Lower lobe of right lung (tissue), 2 donors: ENCODE results near the gene BRD7. TPM values are rescaled to one million over a fixed set of nuclear protein-coding genes. Genes with fewer than 3 reads are reported as not detected.

Experiments
- ATAC-seq, 2 donors: fragments of 200-7000 bp; cut with Tn5 transposase; one replicate each; pipeline ENCODE4 v1.9.1; 2020 to 2022; ENCODE audit warnings: mild to moderate bottlenecking in 2 of 2, moderate library complexity in 2 of 2
- DNase-seq: peaks from one replicate; pipeline ENCODE4 v3.0.0-alpha.2; 2020
- H3K27ac ChIP-seq: fragments of 200-600 bp; one replicate; pipeline ENCODE4 v1.8.0; 2022
- H3K27me3 ChIP-seq: fragments of 200-600 bp; one replicate; pipeline ENCODE4 v1.8.0; 2022; ENCODE audit warnings: low read depth
- H3K36me3 ChIP-seq: fragments of 200-600 bp; one replicate; pipeline ENCODE4 v1.8.0; 2022; ENCODE audit warnings: mild to moderate bottlenecking
- H3K4me1 ChIP-seq: fragments of 200-600 bp; one replicate; pipeline ENCODE4 v1.8.0; 2022
- H3K4me3 ChIP-seq: fragments of 200-600 bp; one replicate; pipeline ENCODE4 v1.8.0; 2022; ENCODE audit warnings: mild to moderate bottlenecking
- H3K9me3 ChIP-seq: fragments of 200-600 bp; one replicate; pipeline ENCODE4 v1.8.0; 2022
- intact Hi-C: fragments of 100-400 bp; cut with DNase I; formaldehyde crosslinking; loops from one replicate; pipeline ENCODE4 v1.11.0; 2022
- total RNA-seq: library from RNA; stranded (reverse); fragmentation: NEBNext Ultra II Directional; extraction: Animal tissue kit (Norgen Biotek cat#: 25700); gene quantifications from one replicate; pipeline ENCODE4 v1.2.1, GENCODE V29; 2021
- TF ChIP-seq, protein P1 (sequence below): fragments of 200-600 bp; IDR thresholded peaks from one replicate; pipeline ENCODE4 v1.8.0; 2022; ENCODE audit warnings: antibody characterized with exemption, mild to moderate bottlenecking
- donor health status: DM: no; HTN: yes; CAD: no; lungs with severe emphysema.

BRD7 gene
- total RNA-seq, 1 donor from 2014 or later, result 76.3 TPM

DNA sequence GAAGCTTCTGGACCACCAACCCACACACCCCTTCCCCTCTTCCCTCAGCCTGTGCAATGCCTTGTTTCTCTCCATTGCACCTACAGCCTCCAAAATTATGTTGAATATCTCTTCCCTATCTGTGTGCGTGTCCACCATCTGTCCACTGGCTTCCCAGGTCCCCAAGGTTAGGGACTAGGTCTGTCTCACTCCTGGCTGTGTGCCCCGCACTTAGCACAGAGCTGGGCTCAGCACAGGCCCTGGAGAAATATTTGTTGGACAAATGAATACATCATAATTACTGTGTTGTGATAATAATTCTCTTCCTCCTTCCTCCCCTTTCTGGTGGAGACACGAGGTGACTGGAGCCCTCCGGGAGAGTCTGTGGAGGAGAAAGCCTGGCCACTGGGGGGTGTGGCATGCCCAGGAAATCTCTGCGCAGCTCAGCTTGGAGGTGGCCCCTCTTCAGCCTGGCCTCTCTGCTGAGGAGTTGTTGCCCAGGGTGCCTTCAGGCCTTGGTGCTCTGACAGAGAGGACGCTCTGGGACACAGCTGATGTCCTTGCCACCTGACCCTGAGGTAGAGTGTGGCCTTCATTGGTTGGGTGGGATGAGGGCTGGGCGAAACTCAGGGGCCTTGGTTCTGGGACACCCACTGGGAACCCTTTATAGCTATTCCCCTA lies 3.3 kb upstream of the BRD7 start:
- Histone ChIP-seq H3K4me3 (no peak overlapping the region), H3K9me3 (no peaks in the 10 kb centered on the region), H3K27me3 (no peaks in the 10 kb centered on the region), H3K4me1 (peaks cover 9% of the 10 kb centered on the region), H3K36me3 (no peaks in the 10 kb centered on the region), H3K27ac (no peak overlapping the region)
- DNase-seq, result no peak
- ATAC-seq, result no peak
- TF ChIP-seq, protein P1, sequence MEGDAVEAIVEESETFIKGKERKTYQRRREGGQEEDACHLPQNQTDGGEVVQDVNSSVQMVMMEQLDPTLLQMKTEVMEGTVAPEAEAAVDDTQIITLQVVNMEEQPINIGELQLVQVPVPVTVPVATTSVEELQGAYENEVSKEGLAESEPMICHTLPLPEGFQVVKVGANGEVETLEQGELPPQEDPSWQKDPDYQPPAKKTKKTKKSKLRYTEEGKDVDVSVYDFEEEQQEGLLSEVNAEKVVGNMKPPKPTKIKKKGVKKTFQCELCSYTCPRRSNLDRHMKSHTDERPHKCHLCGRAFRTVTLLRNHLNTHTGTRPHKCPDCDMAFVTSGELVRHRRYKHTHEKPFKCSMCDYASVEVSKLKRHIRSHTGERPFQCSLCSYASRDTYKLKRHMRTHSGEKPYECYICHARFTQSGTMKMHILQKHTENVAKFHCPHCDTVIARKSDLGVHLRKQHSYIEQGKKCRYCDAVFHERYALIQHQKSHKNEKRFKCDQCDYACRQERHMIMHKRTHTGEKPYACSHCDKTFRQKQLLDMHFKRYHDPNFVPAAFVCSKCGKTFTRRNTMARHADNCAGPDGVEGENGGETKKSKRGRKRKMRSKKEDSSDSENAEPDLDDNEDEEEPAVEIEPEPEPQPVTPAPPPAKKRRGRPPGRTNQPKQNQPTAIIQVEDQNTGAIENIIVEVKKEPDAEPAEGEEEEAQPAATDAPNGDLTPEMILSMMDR, result peak; percentile 14
- intact Hi-C loops, result no loop called here

DNA sequence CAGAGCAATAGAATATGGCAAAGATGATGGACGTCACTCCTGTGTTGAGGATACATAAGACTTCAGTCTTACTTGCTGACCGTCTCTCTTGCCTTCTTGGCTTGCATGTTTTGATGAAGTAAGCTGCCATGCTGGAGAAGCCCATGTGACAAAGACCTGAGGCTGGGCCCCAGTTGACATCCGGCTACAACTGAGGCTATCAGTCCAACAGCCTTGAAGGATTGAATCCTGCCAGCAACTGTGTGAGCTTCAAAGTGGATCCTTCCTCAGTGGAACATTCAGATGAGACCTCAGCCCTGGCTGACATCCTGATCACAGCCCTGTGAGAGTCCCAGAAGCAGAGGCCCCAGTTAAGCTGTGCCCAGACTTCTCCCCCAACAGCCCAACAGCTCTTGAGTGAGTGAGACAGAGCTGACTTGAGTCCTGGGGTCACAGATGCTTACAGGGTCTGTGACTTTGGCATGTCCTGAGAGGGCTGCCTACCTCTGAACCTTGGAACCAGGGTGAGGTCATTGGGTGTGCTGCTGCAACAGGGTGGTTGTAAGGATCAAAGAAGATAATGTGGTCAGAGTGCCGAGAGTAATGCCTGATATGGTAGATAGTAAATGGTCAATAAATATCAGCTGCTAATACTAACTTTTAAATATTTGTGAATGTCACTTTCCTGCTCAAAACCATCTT lies 2.4 kb upstream of the BRD7 start:
- intact Hi-C loops, result no loop called here
- Histone ChIP-seq H3K4me3 (no peak overlapping the region), H3K27me3 (no peaks in the 10 kb centered on the region), H3K4me1 (peaks cover 18% of the 10 kb centered on the region), H3K9me3 (no peaks in the 10 kb centered on the region), H3K27ac (no peak overlapping the region), H3K36me3 (peaks cover 6% of the 10 kb centered on the region)
- ATAC-seq (no peak), DNase-seq (no peak)
- TF ChIP-seq, protein P1, result no peak

DNA sequence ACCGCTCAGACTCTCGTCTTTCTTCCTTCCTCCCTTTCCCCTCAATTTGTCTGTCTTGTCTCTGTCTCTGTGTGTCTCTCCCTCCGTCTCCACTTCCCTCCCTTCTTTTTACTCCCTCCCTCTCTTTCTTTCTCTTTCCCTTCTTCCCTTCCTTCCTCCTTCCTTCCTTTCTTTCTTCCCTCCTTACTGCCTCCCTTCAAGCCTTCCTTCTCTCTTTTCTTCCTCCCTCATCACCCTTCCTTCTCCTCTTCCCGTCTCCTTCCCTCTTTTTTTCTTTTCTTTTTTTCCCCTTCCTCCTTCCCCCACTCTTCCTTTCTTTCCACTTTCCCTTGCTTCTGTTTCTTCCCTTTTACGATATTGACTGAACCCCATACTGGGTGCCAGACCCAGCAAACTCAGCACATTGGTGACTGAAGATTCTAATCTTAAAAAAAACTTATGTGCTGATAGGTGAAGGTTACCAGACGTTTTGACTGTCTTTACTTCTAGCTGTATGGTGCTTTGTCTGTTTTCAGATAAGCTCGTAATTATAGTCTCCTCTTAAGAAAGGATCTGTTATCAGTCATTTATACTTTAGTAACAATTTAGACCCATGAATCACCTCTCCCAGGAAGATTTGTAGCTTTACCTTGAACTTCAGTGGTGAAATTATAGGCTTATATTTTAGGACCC lies 481 bp upstream of the BRD7 start:
- ATAC-seq (no peak), DNase-seq (no peak)
- Histone ChIP-seq H3K4me3 (peak overlapping the region; percentile 48), H3K36me3 (peaks cover 23% of the 10 kb centered on the region), H3K9me3 (no peaks in the 10 kb centered on the region), H3K27ac (peak overlapping the region; percentile 59), H3K4me1 (peaks cover 31% of the 10 kb centered on the region), H3K27me3 (no peaks in the 10 kb centered on the region)
- TF ChIP-seq, protein P1, result peak; percentile 37
- intact Hi-C loops, result no loop called here

DNA sequence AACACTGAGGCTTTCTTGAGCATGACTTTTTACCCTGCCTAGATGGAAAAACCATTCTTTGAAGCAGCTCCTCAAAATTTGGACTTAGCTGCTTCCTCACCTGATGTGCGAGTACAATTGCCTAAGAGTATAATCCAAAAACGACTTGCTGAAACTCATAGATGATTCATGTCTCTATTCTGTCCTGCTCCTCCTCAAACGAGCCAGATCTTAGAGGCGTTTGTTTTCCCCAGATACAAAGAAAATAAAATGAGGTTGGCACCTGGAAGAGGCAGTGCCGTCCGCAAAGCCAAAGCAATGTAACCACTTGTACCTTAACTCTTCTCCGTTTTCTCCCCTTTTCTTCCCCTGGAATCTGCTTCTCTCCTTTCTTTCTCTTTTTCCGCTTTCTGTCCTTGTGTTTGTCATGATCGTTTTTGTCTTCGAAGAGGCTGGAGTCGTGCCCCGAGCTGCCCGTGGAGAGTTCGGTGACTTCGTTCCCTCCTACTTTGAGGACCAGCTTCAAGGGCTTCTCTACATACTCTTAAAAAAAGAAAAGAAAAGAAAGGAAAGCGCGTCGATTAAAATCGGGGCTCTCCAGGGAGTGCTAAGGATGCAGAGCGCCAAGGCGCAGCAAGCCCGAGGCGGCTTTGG lies 895 bp downstream of the BRD7 start:
- H3K27me3 ChIP-seq, result no peaks in the 10 kb centered on the region
- no peak for ATAC-seq
- peak overlapping the region; percentile 85 for H3K27ac ChIP-seq
- peaks cover 37% of the 10 kb centered on the region for H3K36me3 ChIP-seq
- TF ChIP-seq, protein P1, result no peak
- no peaks in the 10 kb centered on the region for H3K9me3 ChIP-seq
- no peak for DNase-seq
- H3K4me1 ChIP-seq, result peaks cover 31% of the 10 kb centered on the region
- intact Hi-C loops, result no loop called here
- peak overlapping the region; percentile 96 for H3K4me3 ChIP-seq

DNA sequence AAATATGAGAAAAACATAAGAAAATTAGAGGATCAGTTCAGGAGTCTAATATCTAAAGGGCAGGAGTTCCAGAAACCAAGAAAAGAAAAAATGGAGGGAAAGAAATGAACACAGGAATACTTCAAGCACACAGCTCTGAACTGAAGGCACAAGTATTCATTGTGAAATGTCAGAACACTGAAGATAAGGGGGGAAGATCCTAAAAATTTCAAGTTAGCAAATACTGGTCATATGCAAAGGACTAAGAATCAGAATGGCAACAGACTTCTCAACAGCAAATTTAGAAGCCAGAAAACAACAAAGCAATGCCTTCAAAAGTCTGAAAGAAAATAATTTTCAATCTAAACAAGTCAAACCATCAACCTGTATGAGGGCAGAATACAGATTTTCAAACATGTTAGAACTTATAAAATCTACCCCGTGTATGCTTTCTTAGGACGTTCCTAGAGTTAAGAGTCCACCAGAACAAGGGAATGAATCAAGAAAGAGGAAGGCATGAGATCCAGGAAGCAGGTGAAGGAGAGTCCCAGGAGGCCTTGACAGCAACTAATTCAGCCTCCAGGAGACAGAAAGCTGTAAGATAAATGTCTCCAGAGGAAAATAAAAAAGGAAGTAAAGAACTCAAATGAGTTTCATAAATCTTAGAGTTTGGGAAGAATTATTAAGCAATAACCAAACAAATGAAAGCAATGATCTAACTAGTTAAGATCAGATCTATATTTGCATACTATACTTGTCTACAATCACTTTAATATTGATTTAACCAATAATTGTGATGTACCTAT lies 2.8 kb downstream of the BRD7 start:
- TF ChIP-seq, protein P1, result no peak
- ATAC-seq, result no peak
- Histone ChIP-seq H3K9me3 (no peaks in the 10 kb centered on the region), H3K27me3 (no peaks in the 10 kb centered on the region), H3K4me1 (peaks cover 31% of the 10 kb centered on the region), H3K27ac (no peak overlapping the region), H3K36me3 (peaks cover 54% of the 10 kb centered on the region), H3K4me3 (no peak overlapping the region)
- no peak for DNase-seq
- intact Hi-C loops, result no loop called here
